Stomach (tissue), 9 donors: ENCODE data around the gene DLK2. TPM values are rescaled to one million over a fixed set of nuclear protein-coding genes. Genes with fewer than 3 reads are reported as not detected.

Experiments used
- DNase-seq, 2 donors: peaks; one replicate each; pipeline versions ENCODE4 v3.0.0 to v3.0.0-alpha.2; 2013 to 2019
- H3K27ac ChIP-seq, 5 donors: fragments of 200-600 bp in 4 of 5; sonication (generic) in 4 of 5; one replicate each; pipeline ENCODE4 v1.5.1; 2013 to 2019; ENCODE audit warnings: mild to moderate bottlenecking in 1 of 5, moderate library complexity in 1 of 5
- H3K27me3 ChIP-seq, 3 donors: fragments of 200-600 bp; sonication (generic); one replicate each; pipeline ENCODE4 v1.5.1; 2017 to 2019; ENCODE audit warnings: mixed run types in 1 of 3
- H3K36me3 ChIP-seq, 4 donors: fragments of 200-600 bp; sonication (generic); 1 replicate in 3 of 4; 2 replicates in 1 of 4; pipeline ENCODE4 v1.5.1; 2016 to 2019
- H3K4me1 ChIP-seq, 4 donors: fragments of 200-600 bp; sonication (generic); one replicate each; pipeline ENCODE4 v1.5.1; 2016 to 2019
- H3K4me3 ChIP-seq, 4 donors: fragments of 200-600 bp; sonication (generic) in 3 of 4; one replicate each; pipeline ENCODE4 v1.5.1; 2016 to 2019; ENCODE audit warnings: mild to moderate bottlenecking in 1 of 4
- H3K9me3 ChIP-seq, 4 donors: fragments of 200-600 bp; sonication (generic); one replicate each; pipeline ENCODE4 v1.5.1; 2016 to 2019
- CTCF ChIP-seq, 7 experiments: fragments of 450-650 bp in 4 of 7; fragments of 200-600 bp in 3 of 7; sonication (generic) in 3 of 7; IDR thresholded peaks; one replicate each; pipeline ENCODE4 v1.5.1; 2016 to 2019; ENCODE audit warnings: antibody characterized with exemption in 7 of 7, control low read depth in 2 of 7, mild to moderate bottlenecking in 1 of 7
- EP300 ChIP-seq: sonication (generic); formaldehyde crosslinking; IDR thresholded peaks from one replicate; pipeline ENCODE4 v1.6.1; 2017; ENCODE audit warnings: antibody characterized with exemption
- POLR2A ChIP-seq, 4 donors: fragments of 450-650 bp; IDR thresholded peaks; one replicate each; pipeline ENCODE4 v1.6.1; 2016; ENCODE audit warnings: antibody characterized with exemption in 4 of 4, control low read depth in 2 of 4, mild to moderate bottlenecking in 1 of 4, moderate library complexity in 1 of 4
- POLR2AphosphoS5 ChIP-seq, 3 donors: sonication (generic); formaldehyde crosslinking; IDR thresholded peaks; one replicate each; pipeline ENCODE4 v1.6.1; 2016; ENCODE audit warnings: antibody characterized with exemption in 3 of 3
- WGBS, 5 donors: extraction: QIAGEN DNeasy Blood & Tissue Kit in 3 of 5; methylation state at CpG; one replicate each; pipeline versions ENCODE4 v1.1.5 to v1.1.7; 2013 to 2018; 5-methylcytosine and 5-hydroxymethylcytosine counted together
- intact Hi-C: fragments of 100-400 bp; cut with DNase I; formaldehyde crosslinking; loops from one replicate; pipeline ENCODE4 v1.15.1; 2023; ENCODE audit warnings: low total_unique reads
- polyA plus RNA-seq, 3 donors: library from polyadenylated mRNA; stranded (reverse); fragments of 200-250 nt; gene quantifications; one replicate each; pipeline ENCODE4 v1.2.3, GENCODE V29; 2013
- total RNA-seq, 5 donors: library from RNA; depleted of rRNA; stranded (reverse); fragments of >200 nt; gene quantifications; one replicate each; pipeline versions ENCODE4 v1.1.0 to v1.2.3, GENCODE V29; 2014 to 2016
- donor health status: healthy with polysubstance abuse.
- donor health status: Bipolar disorder and iron deficiency.
- donor health status: healthy.

Gene DLK2
- total and polyA plus RNA-seq, 8 donors, result 0.37 to 17.0 TPM; not detected in 6

GRCh38 chr6:43452896-43453295 lies 2.5 kb downstream of the DLK2 start:
- Histone ChIP-seq H3K27ac (no peak overlapping the region), H3K36me3 (peaks cover 28 to 55% (median 53%) of the 10 kb centered on the region in 4 donors), H3K4me3 (no peak overlapping the region), H3K27me3 (peaks cover 9 to 34% (median 24%) of the 10 kb centered on the region in 3 donors), H3K4me1 (peaks cover 16 to 22% (median 19%) of the 10 kb centered on the region in 4 donors), H3K9me3 (no peaks in the 10 kb centered on the region)
- intact Hi-C loops, result loop anchor here (5.0 kb wide), 1 partner anchor 54 kb away; no protein-coding TSS in a partner anchor
- no peak for TF ChIP-seq EP300
- no peak for TF ChIP-seq POLR2AphosphoS5 (IDR thresholded peaks at IDR 0.05)
- TF ChIP-seq POLR2A (IDR thresholded peaks at IDR 0.05), result no peak
- no peak for TF ChIP-seq CTCF (IDR thresholded peaks at IDR 0.05)
- 89 to 98% (median 94%) methylated on average over 4 of the region's 4 CpGs for WGBS, 5 donors
- no peak for DNase-seq

- no peak overlapping the region for H3K4me3 ChIP-seq
- H3K36me3 ChIP-seq, result peaks cover 37 to 65% (median 63%) of the 10 kb centered on the region in 4 donors
- H3K9me3 ChIP-seq, result no peaks in the 10 kb centered on the region
- no peak overlapping the region for H3K27ac ChIP-seq
- no peak for DNase-seq
- TF ChIP-seq POLR2AphosphoS5 (IDR thresholded peaks at IDR 0.05) (no peak), CTCF (IDR thresholded peaks at IDR 0.05) (no peak), POLR2A (IDR thresholded peaks at IDR 0.05) (no peak), EP300 (no peak)
- intact Hi-C loops, result loop anchor here (5.0 kb wide), 1 partner anchor 55 kb away; no protein-coding TSS in a partner anchor
- H3K27me3 ChIP-seq, result peaks cover 9 to 25% (median 24%) of the 10 kb centered on the region in 3 donors
- 80 to 91% (median 83%) methylated on average over 8 of the region's 8 CpGs for WGBS, 5 donors
- H3K4me1 ChIP-seq, result peaks cover 16 to 22% (median 19%) of the 10 kb centered on the region in 4 donors
These were observed 3.4 kb downstream of the DLK2 start for GRCh38 chr6:43451939-43452338.

DNA sequence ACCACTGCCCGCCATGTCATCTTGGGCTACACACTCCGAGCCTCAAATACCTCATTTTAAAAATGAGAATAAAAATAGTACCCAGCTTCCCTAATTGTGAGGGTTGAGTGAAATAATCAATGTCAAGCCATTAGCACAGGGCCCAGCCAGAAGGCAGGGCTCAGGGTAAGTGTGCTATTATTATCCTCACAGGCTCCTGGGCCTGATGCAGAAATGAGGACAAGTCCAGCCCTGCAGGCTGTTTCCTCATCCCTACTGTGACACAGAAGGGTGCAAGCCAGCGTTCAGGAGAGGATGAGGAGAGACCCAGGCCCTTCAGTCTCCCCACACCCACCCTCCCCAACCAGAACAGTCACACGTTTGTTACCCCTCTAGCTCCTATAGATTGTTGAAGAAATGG lies 4.0 kb downstream of the DLK2 start:
- TF ChIP-seq EP300, result no peak
- no peak for TF ChIP-seq CTCF (IDR thresholded peaks at IDR 0.05)
- TF ChIP-seq POLR2AphosphoS5 (IDR thresholded peaks at IDR 0.05), result no peak
- no peak for TF ChIP-seq POLR2A (IDR thresholded peaks at IDR 0.05)
- Histone ChIP-seq H3K4me1 (peaks cover 16 to 22% (median 19%) of the 10 kb centered on the region in 4 donors), H3K27me3 (peaks cover 3 to 19% (median 18%) of the 10 kb centered on the region in 3 donors), H3K27ac (no peak overlapping the region), H3K36me3 (peaks cover 39 to 70% (median 68%) of the 10 kb centered on the region in 4 donors), H3K4me3 (no peak overlapping the region), H3K9me3 (no peaks in the 10 kb centered on the region)
- WGBS, 5 donors, result 70 to 93% (median 84%) methylated on average over 4 of the region's 4 CpGs
- no peak for DNase-seq
- intact Hi-C loops, result loop anchor here (5.0 kb wide), 1 partner anchor 56 kb away; no protein-coding TSS in a partner anchor

- peaks cover 11 to 16% (median 14%) of the 10 kb centered on the region in 4 donors for H3K4me1 ChIP-seq
- 93 to 95% (median 95%) methylated on average over 9 to 13 of the region's 13 CpGs for WGBS, 5 donors
- intact Hi-C loops, result loop anchor here (5.0 kb wide), 1 partner anchor 57 kb away; no protein-coding TSS in a partner anchor
- H3K27me3 ChIP-seq, result peaks cover 0 to 13% (median 11%) of the 10 kb centered on the region in 3 donors
- H3K27ac ChIP-seq, result no peak overlapping the region
- TF ChIP-seq POLR2AphosphoS5 (IDR thresholded peaks at IDR 0.05), result no peak
- no peak for TF ChIP-seq CTCF (IDR thresholded peaks at IDR 0.05)
- TF ChIP-seq POLR2A (IDR thresholded peaks at IDR 0.05), result no peak
- no peak for TF ChIP-seq EP300
- no peak for DNase-seq
- H3K36me3 ChIP-seq, result peaks cover 43 to 76% (median 74%) of the 10 kb centered on the region in 4 donors
- no peak overlapping the region for H3K4me3 ChIP-seq
- no peaks in the 10 kb centered on the region for H3K9me3 ChIP-seq
These were observed 4.6 kb downstream of the DLK2 start for GRCh38 chr6:43450699-43451131.
